ENCODE data around the gene AKT1. TPM values are rescaled to one million over a fixed set of nuclear protein-coding genes. Genes with fewer than 3 reads are reported as not detected.

Gene AKT1
- polyA plus RNA-seq, 1 experiment, result 226 TPM

GRCh38 chr14:104826861-104827176, 31.3 kb upstream of the AKT1 start:
- no peaks in the 10 kb centered on the region for H3K36me3 ChIP-seq (ENCODE audit: control insufficient read depth, insufficient read depth, low read length)
- no peak for TF ChIP-seq CTCF (IDR thresholded peaks at IDR 0.05; ENCODE audit: insufficient read depth, low read depth, low read length)
- DNase-seq (ENCODE audit: low read depth), result no peak
- H3K27me3 ChIP-seq (ENCODE audit: control insufficient read depth, insufficient read depth, low read length), result no peaks in the 10 kb centered on the region
- H3K4me3 ChIP-seq (ENCODE audit: low read depth, low read length), result peak overlapping the region; percentile 53
- ChIA-PET CTCF (interaction anchor here (0.6 to 4.2 kb wide), 13 partner anchors 16 to 231 kb away, joined by 3 to 76 read pairs (median 4); no protein-coding TSS in a partner anchor), POLR2A (interaction anchor here (0.6 to 0.7 kb wide), 3 partner anchors 35 to 141 kb away, joined by 4 to 12 read pairs (median 7); no protein-coding TSS in a partner anchor)

- Histone ChIP-seq H3K27me3 (ENCODE audit: control insufficient read depth, insufficient read depth, low read length) (no peaks in the 10 kb centered on the region), H3K36me3 (ENCODE audit: control insufficient read depth, insufficient read depth, low read length) (no peaks in the 10 kb centered on the region), H3K4me3 (ENCODE audit: low read depth, low read length) (peak overlapping the region; percentile 57)
- CTCF ChIA-PET, result interaction anchor here (0.6 to 4.2 kb wide), 18 partner anchors 17 to 201 kb away, joined by 3 to 76 read pairs (median 4); partner anchors contain the start of gene SIVA1
- POLR2A ChIA-PET, result interaction anchor here (0.6 to 0.7 kb wide), 3 partner anchors 35 to 141 kb away, joined by 4 to 12 read pairs (median 7); no protein-coding TSS in a partner anchor
- DNase-seq (ENCODE audit: low read depth), result peak; percentile 9
- TF ChIP-seq CTCF (IDR thresholded peaks at IDR 0.05; ENCODE audit: insufficient read depth, low read depth, low read length), result peak; percentile 51
Observed at GRCh38 chr14:104826189-104826860, 30.8 kb upstream of the AKT1 start.

- H3K4me3 ChIP-seq (ENCODE audit: low read depth, low read length), result no peak overlapping the region
- H3K27me3 ChIP-seq (ENCODE audit: control insufficient read depth, insufficient read depth, low read length), result no peaks in the 10 kb centered on the region
- ChIA-PET CTCF (interaction anchor here (4.2 kb wide), 1 partner anchor 56 kb away, joined by 76 read pairs; no protein-coding TSS in a partner anchor), POLR2A (no interaction called here)
- no peak for DNase-seq (ENCODE audit: low read depth)
- H3K36me3 ChIP-seq (ENCODE audit: control insufficient read depth, insufficient read depth, low read length), result no peaks in the 10 kb centered on the region
- TF ChIP-seq CTCF (IDR thresholded peaks at IDR 0.05; ENCODE audit: insufficient read depth, low read depth, low read length), result no peak
Observed at GRCh38 chr14:104824353-104824997, 28.9 kb upstream of the AKT1 start.

- no peak overlapping the region for H3K4me3 ChIP-seq (ENCODE audit: low read depth, low read length)
- no peak for TF ChIP-seq CTCF (IDR thresholded peaks at IDR 0.05; ENCODE audit: insufficient read depth, low read depth, low read length)
- ChIA-PET POLR2A (no interaction called here), CTCF (interaction anchor here (3.4 kb wide), 1 partner anchor 53 kb away, joined by 42 read pairs; no protein-coding TSS in a partner anchor)
- H3K27me3 ChIP-seq (ENCODE audit: control insufficient read depth, insufficient read depth, low read length), result no peaks in the 10 kb centered on the region
- H3K36me3 ChIP-seq (ENCODE audit: control insufficient read depth, insufficient read depth, low read length), result no peaks in the 10 kb centered on the region
- no peak for DNase-seq (ENCODE audit: low read depth)
Observed at GRCh38 chr14:104822821-104823615, 27.5 kb upstream of the AKT1 start.
